Measurements from ENCODE around the gene CERS4. TPM values are rescaled to one million over a fixed set of nuclear protein-coding genes. Genes with fewer than 3 reads are reported as not detected.
"Not testable (repeated sequence)": the region's sequence is repeated elsewhere in the genome, so short reads cannot be mapped to it uniquely, and the experiment has no call there.

The CERS4 gene
- polyA plus RNA-seq, 4 donors = 33.2 to 52.0 (median 40.8) TPM

GRCh38 chr19:8240274-8241229, 31.4 kb downstream of the CERS4 start:
- peak; percentile 58 to 81 (median 76) for DNase-seq (ENCODE audit: low read depth in 4 of 4, low spot score in 3 of 4)

- no peak for DNase-seq (ENCODE audit: low read depth in 4 of 4, low spot score in 3 of 4)
Observed at GRCh38 chr19:8241646-8242045, 32.5 kb downstream of the CERS4 start.

GRCh38 chr19:8242211-8242821, 33.1 kb downstream of the CERS4 start:
- no peak for DNase-seq (ENCODE audit: low read depth in 4 of 4, low spot score in 3 of 4)

- DNase-seq (ENCODE audit: low read depth in 4 of 4, low spot score in 3 of 4) = no peak
Observed at GRCh38 chr19:8243146-8243545, 34.0 kb downstream of the CERS4 start.

GRCh38 chr19:8244442-8244841, 35.3 kb downstream of the CERS4 start:
- no peak for DNase-seq (ENCODE audit: low read depth in 4 of 4, low spot score in 3 of 4)

GRCh38 chr19:8245869-8246835, 37.0 kb downstream of the CERS4 start:
- no peak for DNase-seq (ENCODE audit: low read depth in 4 of 4, low spot score in 3 of 4)

GRCh38 chr19:8247129-8247890, 38.1 kb downstream of the CERS4 start:
- not testable (repeated sequence) for DNase-seq (ENCODE audit: low read depth in 4 of 4, low spot score in 3 of 4)

GRCh38 chr19:8248348-8249328, 39.5 kb downstream of the CERS4 start:
- no peak for DNase-seq (ENCODE audit: low read depth in 4 of 4, low spot score in 3 of 4)

GRCh38 chr19:8250596-8250995, 41.4 kb downstream of the CERS4 start:
- DNase-seq (ENCODE audit: low read depth in 4 of 4, low spot score in 3 of 4) = no peak

- DNase-seq (ENCODE audit: low read depth in 4 of 4, low spot score in 3 of 4) = no peak
Observed at GRCh38 chr19:8251025-8251472, 41.9 kb downstream of the CERS4 start.

- DNase-seq (ENCODE audit: low read depth in 4 of 4, low spot score in 3 of 4) = peak; percentile 65 to 82 (median 66)
Observed at GRCh38 chr19:8252922-8253589, 43.9 kb downstream of the CERS4 start.

GRCh38 chr19:8253678-8254077, 44.5 kb downstream of the CERS4 start:
- no peak for DNase-seq (ENCODE audit: low read depth in 4 of 4, low spot score in 3 of 4)

GRCh38 chr19:8254286-8255001, 45.3 kb downstream of the CERS4 start:
- DNase-seq (ENCODE audit: low read depth in 4 of 4, low spot score in 3 of 4) = no peak

- DNase-seq (ENCODE audit: low read depth in 4 of 4, low spot score in 3 of 4) = no peak
Observed at GRCh38 chr19:8255426-8256125, 46.4 kb downstream of the CERS4 start.

- DNase-seq (ENCODE audit: low read depth in 4 of 4, low spot score in 3 of 4) = no peak
Observed at GRCh38 chr19:8256276-8257051, 47.3 kb downstream of the CERS4 start.

- DNase-seq (ENCODE audit: low read depth in 4 of 4, low spot score in 3 of 4) = no peak
Observed at GRCh38 chr19:8257052-8257443, 47.9 kb downstream of the CERS4 start.
